Esophagus squamous epithelium (tissue), 4 donors: ENCODE measurements around the gene NSMCE3.

Source experiments
- POLR2A ChIP-seq, 4 donors: fragments of 450-650 bp; IDR thresholded peaks; one replicate each; pipeline ENCODE4 v1.6.1; 2017; ENCODE audit warnings: antibody characterized with exemption in 4 of 4, mild to moderate bottlenecking in 4 of 4, moderate library complexity in 3 of 4
- TF ChIP-seq, protein P1 (sequence below), 6 experiments: fragments of 450-650 bp in 4 of 6; fragments of 200-600 bp in 2 of 6; sonication (generic) in 2 of 6; IDR thresholded peaks; one replicate each; pipeline ENCODE4 v1.5.1; 2016 to 2019; ENCODE audit warnings: antibody characterized with exemption in 6 of 6, mild to moderate bottlenecking in 4 of 6, moderate library complexity in 4 of 6

DNA sequence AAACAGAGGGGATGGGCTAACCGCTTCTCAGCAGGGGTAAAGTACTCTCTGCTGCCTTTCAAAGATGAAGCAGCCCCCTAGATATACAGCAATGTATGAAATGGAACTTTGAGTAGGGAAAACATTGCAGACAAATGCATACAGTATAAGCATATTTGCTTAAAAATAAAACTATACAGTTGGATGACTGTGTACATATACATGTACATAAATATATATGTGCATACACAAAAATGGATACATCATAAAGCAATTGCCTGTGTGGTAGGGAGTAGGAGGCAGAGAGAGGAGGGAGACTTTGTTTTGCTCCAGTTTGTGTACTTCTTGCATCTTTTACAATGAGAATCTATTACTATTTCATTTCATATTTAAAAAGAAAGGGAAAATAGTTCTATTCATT is 28.4 kb downstream of the NSMCE3 start:
- TF ChIP-seq, protein P1, sequence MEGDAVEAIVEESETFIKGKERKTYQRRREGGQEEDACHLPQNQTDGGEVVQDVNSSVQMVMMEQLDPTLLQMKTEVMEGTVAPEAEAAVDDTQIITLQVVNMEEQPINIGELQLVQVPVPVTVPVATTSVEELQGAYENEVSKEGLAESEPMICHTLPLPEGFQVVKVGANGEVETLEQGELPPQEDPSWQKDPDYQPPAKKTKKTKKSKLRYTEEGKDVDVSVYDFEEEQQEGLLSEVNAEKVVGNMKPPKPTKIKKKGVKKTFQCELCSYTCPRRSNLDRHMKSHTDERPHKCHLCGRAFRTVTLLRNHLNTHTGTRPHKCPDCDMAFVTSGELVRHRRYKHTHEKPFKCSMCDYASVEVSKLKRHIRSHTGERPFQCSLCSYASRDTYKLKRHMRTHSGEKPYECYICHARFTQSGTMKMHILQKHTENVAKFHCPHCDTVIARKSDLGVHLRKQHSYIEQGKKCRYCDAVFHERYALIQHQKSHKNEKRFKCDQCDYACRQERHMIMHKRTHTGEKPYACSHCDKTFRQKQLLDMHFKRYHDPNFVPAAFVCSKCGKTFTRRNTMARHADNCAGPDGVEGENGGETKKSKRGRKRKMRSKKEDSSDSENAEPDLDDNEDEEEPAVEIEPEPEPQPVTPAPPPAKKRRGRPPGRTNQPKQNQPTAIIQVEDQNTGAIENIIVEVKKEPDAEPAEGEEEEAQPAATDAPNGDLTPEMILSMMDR (IDR thresholded peaks at IDR 0.05), result no peak
- no peak for TF ChIP-seq POLR2A (IDR thresholded peaks at IDR 0.05)
